GM19240 (cell line): ENCODE results near the gene EGFLAM.

Experiments
- DNase-seq: peaks from one replicate; pipeline ENCODE4 v3.0.0; 2011; ENCODE audit warnings: low spot score; ENCODE audit not compliant: insufficient read length

The EGFLAM gene

DNA sequence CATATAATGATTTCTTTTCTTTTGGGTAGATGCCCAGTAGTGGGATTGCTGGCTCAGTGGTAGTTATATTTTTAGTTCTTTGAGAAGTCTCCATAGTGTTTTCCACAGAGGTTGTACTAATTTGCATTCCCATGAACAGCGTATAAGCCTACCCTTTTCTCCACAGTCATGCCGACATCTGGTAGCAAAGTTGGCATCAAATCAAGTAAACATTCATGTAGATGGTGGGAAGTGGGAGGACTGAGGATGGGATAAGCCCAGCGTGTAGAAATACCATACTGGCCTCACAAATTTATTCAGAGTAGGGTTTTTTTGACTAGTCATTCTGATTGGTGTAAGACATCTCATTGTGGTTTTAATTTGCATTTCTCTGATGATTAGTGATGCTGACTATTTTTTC is 115.4 kb downstream of the EGFLAM start:
- DNase-seq, result no peak

GRCh38 chr5:38375423-38375822 is 117.1 kb downstream of the EGFLAM start:
- DNase-seq, result no peak

DNA sequence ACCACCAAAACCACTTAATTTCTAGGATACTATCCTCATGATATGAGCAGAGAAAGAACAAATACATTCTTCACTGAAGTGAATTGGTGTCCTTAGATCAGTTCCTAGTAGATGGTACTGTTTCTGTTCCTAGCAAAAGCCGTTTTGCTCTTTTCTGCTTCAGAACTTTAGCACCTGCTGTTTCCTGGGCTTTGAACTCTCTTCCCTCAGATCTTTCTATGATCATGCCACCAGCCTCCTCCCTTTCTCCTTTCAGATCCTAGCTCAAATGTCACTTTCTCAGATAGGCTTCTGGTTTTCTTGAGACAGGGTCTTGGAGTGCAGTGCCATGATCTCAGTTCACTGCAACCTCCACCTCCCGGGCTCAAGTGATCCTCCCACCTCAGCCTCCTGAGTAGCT is 118.0 kb downstream of the EGFLAM start:
- DNase-seq, result no peak

GRCh38 chr5:38378579-38378978 is 120.2 kb downstream of the EGFLAM start:
- no peak for DNase-seq

DNA sequence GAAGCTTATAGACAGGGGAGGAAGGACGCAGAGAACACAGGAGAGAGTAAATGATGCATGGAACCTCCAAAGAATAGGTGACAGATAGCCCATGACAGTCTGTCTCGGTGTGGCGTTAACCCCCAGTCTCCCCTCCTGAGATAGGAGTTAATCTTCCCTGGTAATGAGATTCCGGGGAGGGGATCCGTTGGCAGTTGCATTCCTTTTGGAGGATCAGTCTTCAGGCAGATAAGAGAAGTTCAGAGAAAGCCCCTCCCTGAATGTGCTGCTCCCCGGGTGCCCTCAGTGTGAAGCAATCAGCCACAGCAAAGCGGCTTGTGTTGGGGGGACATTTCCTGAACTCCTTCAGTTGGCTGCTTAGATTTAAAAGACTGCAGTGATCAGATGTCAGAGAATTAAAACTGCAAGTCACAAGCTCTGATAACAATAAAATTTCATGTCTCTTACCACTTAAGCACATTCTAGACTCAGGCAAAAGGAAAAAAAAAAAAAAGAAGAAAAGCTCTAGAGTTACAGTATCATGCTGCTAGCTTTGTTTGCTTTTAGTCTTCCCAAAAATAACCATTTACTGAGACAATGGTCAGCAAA is 121.1 kb downstream of the EGFLAM start:
- DNase-seq, result no peak

- no peak for DNase-seq
These were observed 122.2 kb downstream of the EGFLAM start for GRCh38 chr5:38380537-38380936.

DNA sequence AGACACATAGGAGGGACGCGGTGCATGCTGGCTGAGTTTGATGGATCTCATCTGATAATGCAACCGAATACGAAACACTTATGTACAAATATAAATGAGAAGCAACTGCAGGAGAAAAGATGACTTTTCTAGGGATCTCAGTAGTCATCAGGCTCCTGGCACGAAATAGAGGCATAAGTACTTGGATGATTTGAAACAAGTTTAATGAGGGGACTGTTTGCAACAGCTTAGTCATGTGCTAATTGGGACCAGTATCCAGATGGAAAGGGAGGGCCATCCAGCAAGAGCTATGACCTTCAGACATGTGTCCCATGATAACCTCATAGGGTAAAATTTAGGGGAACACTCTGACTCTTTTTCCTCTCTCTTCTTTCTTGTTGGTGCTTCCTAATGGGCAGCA is 123.0 kb downstream of the EGFLAM start:
- no peak for DNase-seq

DNA sequence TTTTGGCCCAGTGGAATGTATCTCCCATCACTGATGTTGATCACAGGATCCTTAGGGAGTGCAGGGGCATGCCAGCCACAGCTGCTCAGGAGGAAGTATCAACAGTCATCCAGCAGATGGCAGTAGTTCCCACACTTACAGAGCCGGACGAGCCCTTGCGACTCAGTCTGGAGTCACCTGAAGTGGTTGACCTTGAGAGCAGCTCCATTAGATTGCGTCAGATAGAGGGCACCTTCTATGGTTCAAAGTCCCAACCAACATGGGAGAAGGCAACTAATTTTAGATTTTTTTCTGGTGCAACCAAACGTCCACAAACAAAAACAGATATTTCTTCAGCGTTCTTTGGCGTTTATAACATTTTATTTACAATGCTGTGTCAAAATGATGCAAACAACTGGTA is 124.5 kb downstream of the EGFLAM start:
- peak; percentile 47 for DNase-seq

- no peak for DNase-seq
These were observed 125.3 kb downstream of the EGFLAM start for GRCh38 chr5:38383701-38384100.

DNA sequence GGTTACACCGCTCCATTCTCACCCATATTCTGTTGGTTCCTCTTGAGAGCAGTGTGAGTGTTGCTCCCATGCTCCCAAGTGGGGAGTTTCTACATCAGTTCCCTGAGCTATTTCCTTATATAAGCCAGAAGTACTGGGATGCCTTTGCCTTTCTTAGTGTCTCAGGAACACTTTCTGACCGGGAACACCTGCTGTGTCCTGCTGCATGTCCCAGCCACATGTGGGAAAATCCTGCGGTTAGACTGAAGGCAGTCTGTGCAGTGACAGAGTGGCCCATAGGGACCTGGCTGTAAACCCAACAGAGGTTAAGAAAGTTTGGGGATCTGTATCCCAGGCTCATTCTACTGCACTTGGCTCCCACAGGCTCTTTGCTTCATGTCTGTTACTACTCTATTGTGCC is 126.0 kb downstream of the EGFLAM start:
- no peak for DNase-seq

- DNase-seq, result no peak
These were observed 128.8 kb downstream of the EGFLAM start for GRCh38 chr5:38387161-38387560.

DNA sequence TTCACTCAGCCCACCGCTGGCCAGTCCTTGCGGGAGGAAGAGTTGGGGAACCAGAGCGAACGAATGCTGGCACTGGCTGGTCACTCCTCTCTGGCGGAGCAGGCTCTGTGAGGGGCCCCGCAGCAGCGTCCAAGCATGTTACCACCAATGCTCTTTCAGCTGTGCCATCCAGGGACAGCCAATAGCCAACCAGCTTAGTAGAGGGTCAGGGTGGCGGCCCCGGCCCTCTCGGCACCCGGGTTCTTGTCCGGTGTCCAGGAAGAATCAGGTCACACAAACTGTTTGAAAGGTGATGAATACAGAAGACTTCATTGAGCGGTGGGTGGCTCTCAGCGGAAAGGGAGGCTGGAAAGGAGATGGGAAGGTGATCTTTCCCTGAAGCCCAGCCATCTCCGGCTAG is 135.3 kb downstream of the EGFLAM start:
- DNase-seq, result no peak

- no peak for DNase-seq
These were observed 138.4 kb downstream of the EGFLAM start for GRCh38 chr5:38396766-38397165.

GRCh38 chr5:38400365-38400764 is 142.0 kb downstream of the EGFLAM start:
- no peak for DNase-seq

DNA sequence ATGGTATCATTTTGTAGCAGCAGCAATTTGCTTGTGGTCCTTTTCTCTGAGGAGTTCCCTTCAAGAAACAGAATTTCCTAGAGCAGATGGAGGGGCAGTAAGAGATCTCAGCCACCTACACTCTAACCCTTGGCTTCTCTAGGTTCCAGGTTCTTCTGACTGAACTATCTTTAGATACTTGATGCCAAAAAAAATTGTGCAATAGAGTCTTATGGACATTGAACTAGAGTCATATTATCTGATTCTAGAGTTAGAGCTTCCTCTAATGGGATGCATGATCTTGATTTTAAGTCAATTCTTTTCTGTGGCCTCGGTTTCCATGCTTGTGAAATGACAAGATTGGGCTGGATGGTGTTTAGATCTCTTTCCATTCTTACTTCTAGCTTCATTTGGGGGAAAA is 142.8 kb downstream of the EGFLAM start:
- DNase-seq, result no peak

- DNase-seq, result no peak
These were observed 145.0 kb downstream of the EGFLAM start for GRCh38 chr5:38403406-38403805.

DNA sequence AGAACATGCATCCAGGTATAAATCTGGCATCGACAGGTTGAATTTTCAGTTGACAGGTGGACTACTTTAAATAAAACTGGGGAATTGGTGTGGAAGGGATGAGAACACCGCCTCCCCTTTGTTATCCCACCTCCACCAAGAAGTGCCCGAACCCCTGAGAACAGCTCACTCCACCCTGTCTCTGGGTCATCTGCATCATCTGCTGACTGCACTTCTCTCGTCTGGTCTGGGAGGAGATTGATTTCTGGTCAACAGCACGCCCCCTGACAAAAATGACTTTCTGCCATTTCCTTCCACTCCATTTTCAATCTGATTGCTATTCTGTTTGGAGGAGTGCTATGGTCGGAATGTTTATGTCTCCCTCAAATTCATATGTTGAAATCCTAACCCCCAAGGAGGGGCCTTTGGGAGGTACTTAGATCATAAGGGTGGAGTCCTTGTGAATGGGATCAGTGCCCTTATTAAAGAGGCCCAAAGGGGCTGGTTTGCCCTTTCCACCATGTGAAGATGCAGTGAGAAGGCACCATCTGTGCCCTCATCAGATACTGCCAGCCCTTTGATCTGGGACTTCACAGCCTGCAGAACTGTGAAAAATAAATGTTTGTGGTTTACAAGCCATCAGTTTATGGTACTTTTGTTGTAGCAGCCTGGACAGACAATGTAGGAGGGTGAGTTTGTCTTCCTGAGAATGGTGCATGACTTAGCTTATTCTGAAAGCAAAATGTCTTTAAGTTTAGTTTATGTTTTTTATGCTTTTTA is 145.7 kb downstream of the EGFLAM start:
- DNase-seq, result no peak

DNA sequence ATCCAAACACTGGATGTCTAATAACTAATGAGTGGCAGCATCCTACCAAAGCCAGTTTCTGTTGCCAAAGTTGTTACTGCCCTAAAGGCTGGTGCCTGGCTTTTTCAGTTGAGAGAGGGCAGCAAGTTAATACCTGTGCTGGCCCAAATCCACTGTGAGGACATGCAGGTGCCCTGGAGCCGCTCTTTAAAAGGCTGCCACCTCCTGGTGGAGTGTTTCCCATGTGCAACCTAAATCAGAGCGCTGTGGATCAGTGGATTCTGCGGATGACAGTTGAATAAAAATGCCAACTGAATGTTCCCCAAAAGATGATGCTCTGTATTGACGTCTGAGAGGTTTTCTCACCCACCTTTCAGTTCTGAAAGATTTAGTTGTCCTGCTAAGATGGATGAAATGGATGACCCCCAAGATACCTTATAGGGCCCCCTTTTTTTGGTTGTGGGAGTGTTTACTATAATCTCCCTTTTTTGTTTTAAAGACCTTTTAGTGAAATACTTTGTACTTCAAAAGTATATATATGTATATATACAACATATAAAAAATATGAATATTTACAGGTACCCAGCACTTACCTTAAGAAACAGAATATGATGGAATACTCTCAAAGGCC is 146.4 kb downstream of the EGFLAM start:
- no peak for DNase-seq

- DNase-seq, result no peak
These were observed 150.3 kb downstream of the EGFLAM start for GRCh38 chr5:38408446-38409198.

- no peak for DNase-seq
These were observed 152.1 kb downstream of the EGFLAM start for GRCh38 chr5:38410304-38410990.

DNA sequence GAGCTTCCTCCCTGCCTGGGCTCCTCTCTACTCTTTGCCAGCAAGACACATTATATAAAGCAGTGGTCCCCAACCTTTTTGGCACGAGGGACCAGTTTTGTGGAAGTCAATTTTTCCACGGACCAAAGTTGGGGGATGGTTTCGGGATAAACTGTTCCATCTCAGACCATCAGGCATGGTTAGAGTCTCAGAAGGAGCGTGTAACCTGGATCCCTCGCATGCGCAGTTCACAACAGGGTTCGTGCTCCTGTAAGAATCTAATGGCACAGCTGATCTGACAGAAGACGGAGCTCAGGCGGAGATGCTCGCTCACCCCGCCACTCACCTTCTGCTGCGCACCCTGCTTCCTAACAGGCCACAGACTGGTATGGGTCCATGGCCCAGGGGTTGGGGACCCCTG is 155.3 kb downstream of the EGFLAM start:
- DNase-seq, result no peak

DNA sequence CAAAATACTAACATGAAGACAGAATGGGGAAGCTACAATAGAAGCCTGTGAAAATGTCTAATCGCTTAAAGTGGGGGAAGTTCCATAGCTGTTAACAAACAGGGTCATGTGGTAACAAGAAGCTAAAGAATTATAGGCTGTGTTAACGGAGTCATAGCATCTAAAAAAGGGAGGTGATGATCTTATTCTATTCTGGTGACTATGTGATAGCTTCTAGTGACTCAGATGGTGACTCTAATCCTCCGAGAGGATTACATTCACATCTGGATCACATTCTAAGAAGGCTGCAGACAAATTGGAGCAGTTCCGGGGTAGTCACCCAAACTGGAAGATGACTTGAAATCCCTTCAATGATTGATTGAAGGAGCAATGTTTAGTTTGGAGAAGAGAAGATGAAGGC is 156.0 kb downstream of the EGFLAM start:
- DNase-seq, result no peak
